SU-DHL-6 (cell line): Measurements from ENCODE around the gene EXOC5.
A peak's percentile ranks its signal among the peaks of the same experiment; 100 is the strongest.

Source experiments
- CTCF ChIP-seq: fragments of 200-600 bp; sonication (generic); IDR thresholded peaks from one replicate; pipeline ENCODE4 v1.5.1; 2017; ENCODE audit warnings: antibody characterized with exemption, mild to moderate bottlenecking, low read length, moderate library complexity; ENCODE audit not compliant: insufficient read depth, poor library complexity, severe bottlenecking
- EZH2phosphoT487 ChIP-seq: fragments of 200-600 bp; sonication (generic), shearing (Covaris generic); conservative IDR thresholded peaks from 2 replicates; pipeline ENCODE4 v1.6.1; 2018; ENCODE audit warnings: mild to moderate bottlenecking, antibody characterized with exemption, low read length, moderate library complexity, mixed read lengths

- TF ChIP-seq CTCF (peak; percentile 73), EZH2phosphoT487 (no peak)
These were observed 48.6 kb upstream of the EXOC5 start for GRCh38 chr14:57317248-57317833.
